Neural progenitor cell (in vitro differentiated cells): ENCODE data around the gene SMC3. TPM values are rescaled to one million over a fixed set of nuclear protein-coding genes. Genes with fewer than 3 reads are reported as not detected.

Experiments used
- DNase-seq: peaks from one replicate; pipeline ENCODE4 v3.0.0-alpha.2; 2016; ENCODE audit warnings: low spot score
- H2AFZ ChIP-seq: fragments of 200-600 bp; sonication (generic); replicated peaks from 2 replicates; pipeline ENCODE4 v1.6.1; 2016; ENCODE audit warnings: antibody characterized with exemption
- H3F3A ChIP-seq: fragments of 200-600 bp; sonication (generic); 2 replicates; pipeline ENCODE4 v1.6.1; 2016; ENCODE audit warnings: antibody characterized with exemption, low read depth
- H3K27ac ChIP-seq: fragments of 200-600 bp; sonication (generic); 2 replicates; pipeline ENCODE4 v1.5.1; 2016; ENCODE audit warnings: mild to moderate bottlenecking
- H3K27me3 ChIP-seq: fragments of 200-600 bp; sonication (generic); 2 replicates; pipeline ENCODE4 v1.6.1; 2016; ENCODE audit warnings: mild to moderate bottlenecking, moderate library complexity
- H3K36me3 ChIP-seq: fragments of 200-600 bp; sonication (generic); 2 replicates; pipeline ENCODE4 v1.5.1; 2016
- H3K4me1 ChIP-seq: fragments of 200-600 bp; sonication (generic); 2 replicates; pipeline ENCODE4 v1.6.1; 2016; ENCODE audit warnings: mixed run types
- H3K4me2 ChIP-seq: fragments of 200-600 bp; sonication (generic); 2 replicates; pipeline ENCODE4 v1.6.1; 2016
- H3K4me3 ChIP-seq: fragments of 200-600 bp; sonication (generic); 2 replicates; pipeline ENCODE4 v1.5.1; 2016
- H3K79me2 ChIP-seq: fragments of 200-600 bp; sonication (generic); 2 replicates; pipeline ENCODE4 v1.6.1; 2016; ENCODE audit warnings: low read depth
- H3K9ac ChIP-seq: fragments of 200-600 bp; sonication (generic); 2 replicates; pipeline ENCODE4 v1.6.1; 2016
- H3K9me3 ChIP-seq: fragments of 200-600 bp; sonication (generic); 2 replicates; pipeline ENCODE4 v1.5.1; 2016; ENCODE audit warnings: low read depth
- H4K20me1 ChIP-seq: fragments of 200-600 bp; sonication (generic); 2 replicates; pipeline ENCODE4 v1.6.1; 2016; ENCODE audit warnings: low read depth
- H3K27ac Mint-ChIP-seq: 3 replicates; pipeline ENCODE4 v1.8.0; 2021; ENCODE audit warnings: mixed read lengths
- H3K27me3 Mint-ChIP-seq: 2 replicates; pipeline ENCODE4 v1.8.0; 2022; ENCODE audit warnings: low read depth, mild to moderate bottlenecking, inconsistent platforms, moderate library complexity, mixed read lengths; ENCODE audit not compliant: insufficient read depth
- H3K36me3 Mint-ChIP-seq: 3 replicates; pipeline ENCODE4 v1.8.0; 2021; ENCODE audit warnings: mixed read lengths
- H3K4me1 Mint-ChIP-seq: 3 replicates; pipeline ENCODE4 v1.8.0; 2021; ENCODE audit warnings: mixed read lengths
- H3K4me3 Mint-ChIP-seq: 3 replicates; pipeline ENCODE4 v1.8.0; 2021; ENCODE audit warnings: mild to moderate bottlenecking, moderate library complexity, mixed read lengths
- H3K9me3 Mint-ChIP-seq: 3 replicates; pipeline ENCODE4 v1.8.0; 2020; ENCODE audit warnings: mixed read lengths
- CTCF ChIP-seq: fragments of 200-600 bp; sonication (generic); IDR thresholded peaks from 2 replicates; pipeline ENCODE4 v1.5.1; 2017; ENCODE audit warnings: antibody characterized with exemption, mild to moderate bottlenecking
- EZH2 ChIP-seq: fragments of 200-600 bp; sonication (generic); IDR thresholded peaks from 2 replicates; pipeline ENCODE4 v1.6.1; 2017; ENCODE audit warnings: antibody characterized with exemption, mild to moderate bottlenecking, moderate library complexity
- EZH2phosphoT487 ChIP-seq: fragments of 200-600 bp; sonication (generic); IDR thresholded peaks from 2 replicates; pipeline ENCODE4 v1.6.1; 2017; ENCODE audit warnings: antibody characterized with exemption
- total RNA-seq: library from RNA; depleted of rRNA; stranded (reverse); fragments of >200 nt; gene quantifications from 2 replicates; pipeline ENCODE4 v1.2.3, GENCODE V29; 2015; ENCODE audit warnings: low replicate concordance

Gene SMC3
- total RNA-seq, 1 donor from 2014 or later: 109 TPM

GRCh38 chr10:110540031-110540430, 27.5 kb upstream of the SMC3 start:
- H3F3A ChIP-seq: no peaks in the 10 kb centered on the region
- H3K27ac ChIP-seq: no peak overlapping the region
- no peaks in the 10 kb centered on the region for H4K20me1 ChIP-seq
- no peaks in the 10 kb centered on the region for H3K9me3 ChIP-seq
- H2AFZ ChIP-seq: no peak overlapping the region
- no peak for TF ChIP-seq EZH2phosphoT487
- no peak for TF ChIP-seq CTCF
- TF ChIP-seq EZH2: no peak
- Mint-ChIP-seq H3K36me3 (no peaks in the 10 kb centered on the region), H3K9me3 (no peaks in the 10 kb centered on the region), H3K27me3 (peaks cover 2% of the 10 kb centered on the region), H3K27ac (no peak overlapping the region), H3K4me3 (no peak overlapping the region), H3K4me1 (peaks cover 3% of the 10 kb centered on the region)
- no peaks in the 10 kb centered on the region for H3K27me3 ChIP-seq
- H3K79me2 ChIP-seq: no peaks in the 10 kb centered on the region
- no peak overlapping the region for H3K4me3 ChIP-seq
- no peak overlapping the region for H3K4me2 ChIP-seq
- no peak overlapping the region for H3K9ac ChIP-seq
- no peaks in the 10 kb centered on the region for H3K36me3 ChIP-seq
- no peaks in the 10 kb centered on the region for H3K4me1 ChIP-seq
- no peak for DNase-seq

GRCh38 chr10:110544958-110545537, 22.4 kb upstream of the SMC3 start:
- no peak overlapping the region for H3K27ac ChIP-seq
- no peaks in the 10 kb centered on the region for H4K20me1 ChIP-seq
- Mint-ChIP-seq H3K36me3 (no peaks in the 10 kb centered on the region), H3K9me3 (no peaks in the 10 kb centered on the region), H3K4me3 (no peak overlapping the region), H3K27me3 (peaks cover 7% of the 10 kb centered on the region), H3K4me1 (peaks cover 12% of the 10 kb centered on the region), H3K27ac (no peak overlapping the region)
- no peak for TF ChIP-seq EZH2
- DNase-seq: no peak
- H3K79me2 ChIP-seq: no peaks in the 10 kb centered on the region
- no peak overlapping the region for H3K9ac ChIP-seq
- H3K4me2 ChIP-seq: no peak overlapping the region
- H3K27me3 ChIP-seq: no peaks in the 10 kb centered on the region
- no peak overlapping the region for H2AFZ ChIP-seq
- no peaks in the 10 kb centered on the region for H3K36me3 ChIP-seq
- H3K4me3 ChIP-seq: no peak overlapping the region
- H3K9me3 ChIP-seq: no peaks in the 10 kb centered on the region
- H3F3A ChIP-seq: no peaks in the 10 kb centered on the region
- H3K4me1 ChIP-seq: no peaks in the 10 kb centered on the region

GRCh38 chr10:110546077-110546476, 21.4 kb upstream of the SMC3 start:
- H3K9ac ChIP-seq: no peak overlapping the region
- H3K36me3 ChIP-seq: no peaks in the 10 kb centered on the region
- no peak overlapping the region for H2AFZ ChIP-seq
- Mint-ChIP-seq H3K4me1 (peaks cover 12% of the 10 kb centered on the region), H3K9me3 (no peaks in the 10 kb centered on the region), H3K27ac (no peak overlapping the region), H3K27me3 (peaks cover 9% of the 10 kb centered on the region), H3K36me3 (no peaks in the 10 kb centered on the region), H3K4me3 (no peak overlapping the region)
- H3F3A ChIP-seq: no peaks in the 10 kb centered on the region
- no peak overlapping the region for H3K27ac ChIP-seq
- no peaks in the 10 kb centered on the region for H3K79me2 ChIP-seq
- no peaks in the 10 kb centered on the region for H3K27me3 ChIP-seq
- no peak for TF ChIP-seq CTCF
- TF ChIP-seq EZH2phosphoT487: no peak
- TF ChIP-seq EZH2: no peak
- no peak for DNase-seq
- no peaks in the 10 kb centered on the region for H3K9me3 ChIP-seq
- H3K4me2 ChIP-seq: no peak overlapping the region
- H3K4me3 ChIP-seq: no peak overlapping the region
- no peaks in the 10 kb centered on the region for H4K20me1 ChIP-seq
- no peaks in the 10 kb centered on the region for H3K4me1 ChIP-seq

GRCh38 chr10:110546499-110547110, 20.9 kb upstream of the SMC3 start:
- TF ChIP-seq CTCF: no peak
- no peak for TF ChIP-seq EZH2
- no peak for TF ChIP-seq EZH2phosphoT487
- Mint-ChIP-seq H3K36me3 (no peaks in the 10 kb centered on the region), H3K9me3 (no peaks in the 10 kb centered on the region), H3K4me1 (peaks cover 12% of the 10 kb centered on the region), H3K27ac (no peak overlapping the region), H3K27me3 (peaks cover 9% of the 10 kb centered on the region), H3K4me3 (no peak overlapping the region)
- Histone ChIP-seq H3F3A (no peaks in the 10 kb centered on the region), H4K20me1 (no peaks in the 10 kb centered on the region), H3K36me3 (no peaks in the 10 kb centered on the region), H2AFZ (no peak overlapping the region), H3K4me3 (no peak overlapping the region), H3K27me3 (no peaks in the 10 kb centered on the region), H3K9ac (no peak overlapping the region), H3K4me2 (no peak overlapping the region), H3K79me2 (no peaks in the 10 kb centered on the region), H3K4me1 (no peaks in the 10 kb centered on the region), H3K27ac (no peak overlapping the region), H3K9me3 (no peaks in the 10 kb centered on the region)
- no peak for DNase-seq
